Spinal cord (tissue), 10 donors: Measurements from ENCODE around the gene TMEM184B. TPM values are rescaled to one million over a fixed set of nuclear protein-coding genes. Genes with fewer than 3 reads are reported as not detected.

Experiments used
- DNase-seq, 6 donors: peaks; one replicate each; pipeline versions ENCODE4 v3.0.0 to v3.0.0-alpha.2; 2013 to 2015; ENCODE audit warnings: low spot score in 6 of 6, low read depth in 4 of 6
- H3K27ac ChIP-seq: one replicate; pipeline ENCODE4 v1.5.1; 2013; ENCODE audit warnings: low read depth, low read length, control low read depth
- H3K27me3 ChIP-seq: one replicate; pipeline ENCODE4 v1.6.1; 2013; ENCODE audit warnings: low read length; ENCODE audit not compliant: control insufficient read depth, insufficient read depth
- H3K36me3 ChIP-seq: one replicate; pipeline ENCODE4 v1.6.1; 2013; ENCODE audit warnings: low read length; ENCODE audit not compliant: control insufficient read depth, insufficient read depth
- H3K4me1 ChIP-seq: one replicate; pipeline ENCODE4 v1.6.1; 2013; ENCODE audit warnings: low read length; ENCODE audit not compliant: control insufficient read depth, insufficient read depth
- H3K4me3 ChIP-seq: one replicate; pipeline ENCODE4 v1.5.1; 2013; ENCODE audit warnings: low read depth, low read length, control low read depth
- H3K9me3 ChIP-seq: one replicate; pipeline ENCODE4 v1.6.1; 2013; ENCODE audit warnings: low read length; ENCODE audit not compliant: control insufficient read depth, insufficient read depth
- WGBS: methylation state at CpG from one replicate; pipeline ENCODE4 v1.1.5; 2013; ENCODE audit warnings: missing lambda C conversion rate; ENCODE audit not compliant: insufficient coverage; 5-methylcytosine and 5-hydroxymethylcytosine counted together
- polyA plus RNA-seq, 2 donors: library from polyadenylated mRNA; unstranded; fragments of 120-200 nt; gene quantifications; one replicate each; pipeline ENCODE4 v1.2.1, GENCODE V29; 2013; ENCODE audit not compliant: insufficient read length in 2 of 2
- total RNA-seq, 2 donors: library from RNA; depleted of rRNA in 1 of 2; stranded (reverse); fragments of 120-200 nt in 1 of 2; fragments of >200 nt in 1 of 2; gene quantifications; one replicate each; pipeline versions ENCODE4 v1.2.3 to v1.2.4, GENCODE V29; 2013 to 2014
- donor health status: healthy.

Gene TMEM184B
- total and polyA plus RNA-seq, 4 donors, result 15.6 to 85.6 (median 41.5) TPM

DNA sequence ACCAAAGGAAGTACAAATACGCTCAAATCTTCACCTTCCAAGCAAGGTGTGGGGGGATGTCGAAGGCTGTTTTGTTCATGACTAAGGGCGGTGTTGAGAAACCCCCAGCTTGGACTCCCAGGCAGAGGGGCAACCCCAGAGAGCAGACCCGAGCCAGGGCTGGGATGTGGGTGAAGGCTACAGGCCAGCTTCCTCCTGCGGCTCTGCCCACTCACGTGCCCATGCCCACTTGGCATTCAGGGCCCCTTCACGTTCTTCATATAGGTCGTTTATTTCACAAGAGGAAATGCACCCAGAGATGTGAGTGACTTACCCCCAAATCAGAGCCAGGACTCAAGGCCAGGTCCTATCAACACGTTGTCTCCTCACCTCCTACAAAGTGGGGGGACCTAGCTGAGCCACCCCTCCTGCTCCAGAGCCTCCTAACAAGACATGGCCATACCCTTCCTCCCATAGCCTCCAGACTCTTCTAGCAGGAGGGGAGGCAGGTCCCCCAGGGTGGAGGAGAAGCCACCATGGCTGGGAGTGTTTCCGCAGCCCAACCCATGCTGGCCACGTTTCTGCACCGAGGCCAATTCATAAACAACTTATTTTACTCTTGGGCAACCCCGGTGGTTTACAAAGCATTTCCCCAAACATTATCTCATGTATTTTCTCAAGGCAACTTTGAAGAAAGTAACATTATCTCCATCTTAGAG lies 22.0 kb downstream of the TMEM184B start:
- Histone ChIP-seq H3K9me3 (no peaks in the 10 kb centered on the region), H3K36me3 (peaks cover 38% of the 10 kb centered on the region), H3K27ac (no peak overlapping the region), H3K4me3 (no peak overlapping the region), H3K27me3 (no peaks in the 10 kb centered on the region), H3K4me1 (peaks cover 20% of the 10 kb centered on the region)
- DNase-seq, result no peak
- 91% methylated on average over 12 of the region's 13 CpGs for WGBS

DNA sequence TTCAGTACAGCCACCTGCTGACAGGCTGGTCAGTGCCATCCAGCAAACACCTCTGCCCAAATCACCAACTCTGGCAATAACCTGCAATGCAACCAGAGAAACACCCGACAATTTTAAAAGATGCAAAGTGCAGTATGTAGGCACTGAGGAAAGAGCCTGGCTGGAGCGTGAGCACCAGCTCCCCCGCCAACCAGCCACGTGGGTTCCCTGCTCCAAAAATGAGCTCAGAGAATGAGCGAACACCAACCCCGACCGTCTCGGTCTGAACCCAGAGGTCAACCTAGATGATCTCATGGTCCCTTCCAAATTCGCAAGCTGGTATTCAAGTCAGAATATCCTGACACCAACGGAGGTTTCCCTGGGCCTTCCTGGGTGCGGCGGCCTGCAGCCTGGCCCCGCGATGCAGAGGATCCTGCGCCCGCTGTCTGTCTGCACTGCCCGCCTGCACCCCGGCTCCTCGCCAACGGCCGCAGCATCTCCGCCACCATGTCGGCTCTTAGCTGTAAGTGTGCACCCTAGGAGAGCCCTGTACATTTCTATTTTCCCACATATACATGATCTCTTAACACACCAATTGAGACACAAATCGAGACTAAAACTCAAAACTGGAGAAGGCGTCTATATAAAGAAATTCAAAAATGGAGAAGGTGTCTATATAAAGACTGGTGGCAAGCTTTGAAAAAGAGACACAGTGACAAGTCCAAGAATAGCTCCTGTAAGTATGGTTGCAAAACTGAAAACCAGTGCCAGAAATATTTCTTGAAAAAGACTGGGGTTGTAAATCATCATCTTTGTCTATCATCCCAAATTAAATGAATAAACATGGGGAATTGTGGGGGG lies 22.8 kb downstream of the TMEM184B start:
- no peak overlapping the region for H3K27ac ChIP-seq
- 93% methylated on average over 22 of the region's 25 CpGs for WGBS

DNA sequence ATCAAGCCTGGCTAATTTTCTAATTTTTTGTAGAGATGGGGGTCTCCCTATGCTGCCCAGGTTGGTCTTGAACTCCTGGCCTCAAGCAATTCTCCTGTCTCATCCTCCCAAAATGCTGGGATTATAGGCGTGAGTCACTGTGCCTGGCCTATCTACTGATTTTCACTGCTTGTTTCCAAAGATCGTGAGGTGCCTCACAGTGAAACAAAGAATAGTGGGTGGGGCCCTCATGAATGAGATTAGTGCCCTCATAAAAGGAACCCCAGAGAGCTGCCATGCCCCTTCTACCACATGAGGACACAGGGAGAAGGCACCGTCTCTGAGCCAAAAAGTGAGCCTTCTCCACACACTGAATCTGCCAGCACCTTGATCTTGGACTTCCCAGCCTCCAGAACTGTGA lies 23.5 kb downstream of the TMEM184B start:
- no peak overlapping the region for H3K4me3 ChIP-seq
- H3K9me3 ChIP-seq, result no peaks in the 10 kb centered on the region
- H3K27me3 ChIP-seq, result no peaks in the 10 kb centered on the region
- peaks cover 23% of the 10 kb centered on the region for H3K4me1 ChIP-seq
- no peak overlapping the region for H3K27ac ChIP-seq
- H3K36me3 ChIP-seq, result peaks cover 53% of the 10 kb centered on the region
- DNase-seq, result no peak
- 94% methylated on average over 2 of the region's 3 CpGs for WGBS

More for the DNA sequence above, 22.8 kb downstream of the TMEM184B start:
- Histone ChIP-seq H3K9me3 (no peaks in the 10 kb centered on the region), H3K27me3 (no peaks in the 10 kb centered on the region), H3K36me3 (peaks cover 46% of the 10 kb centered on the region), H3K4me3 (no peak overlapping the region), H3K4me1 (peaks cover 21% of the 10 kb centered on the region)
- peak in 1 of 6 donors; percentile 56 for DNase-seq

DNA sequence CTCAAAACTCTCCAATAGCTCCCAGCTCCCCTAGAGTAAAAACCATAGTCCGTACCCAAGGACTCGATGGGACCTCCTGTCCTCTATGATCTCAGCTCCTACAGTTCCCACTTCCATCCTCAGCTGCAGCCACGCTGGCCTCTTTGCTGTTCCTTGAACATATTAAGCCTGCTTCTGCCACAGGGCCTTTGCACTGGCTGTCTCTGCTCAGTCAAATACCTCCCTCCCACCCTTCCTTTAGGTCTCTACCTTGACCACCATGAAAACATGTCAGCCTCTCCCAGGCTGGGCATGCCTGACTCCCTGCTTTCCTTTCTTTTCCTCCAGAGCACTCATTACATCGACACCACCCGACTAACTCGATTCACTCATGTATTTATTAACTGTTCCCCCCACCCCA lies 24.5 kb downstream of the TMEM184B start:
- Histone ChIP-seq H3K27ac (no peak overlapping the region), H3K9me3 (no peaks in the 10 kb centered on the region), H3K36me3 (peaks cover 62% of the 10 kb centered on the region), H3K4me1 (peaks cover 33% of the 10 kb centered on the region), H3K4me3 (no peak overlapping the region), H3K27me3 (no peaks in the 10 kb centered on the region)
- WGBS, result 100% methylated on average over 6 of the region's 6 CpGs
- DNase-seq, result no peak

DNA sequence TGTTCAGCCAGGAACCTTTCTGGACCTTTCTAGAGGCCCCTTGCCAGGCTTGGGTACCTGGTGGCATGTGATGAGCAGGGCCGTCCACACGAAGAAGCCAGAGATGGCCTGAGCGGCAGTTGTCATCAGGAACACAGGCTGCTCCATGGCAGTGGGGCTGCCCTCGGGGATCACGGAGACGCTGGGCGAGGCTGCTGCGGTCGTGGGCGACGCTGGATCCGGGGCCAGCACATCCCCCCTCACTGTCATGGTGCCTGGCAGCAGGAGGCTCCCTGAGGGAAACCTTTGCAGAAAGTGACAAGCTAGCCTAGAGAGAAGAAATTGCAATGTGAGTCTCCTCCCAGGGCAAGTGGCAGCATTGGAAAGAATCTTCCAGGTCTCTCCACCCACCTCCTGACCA lies 25.1 kb downstream of the TMEM184B start:
- Histone ChIP-seq H3K4me1 (peaks cover 39% of the 10 kb centered on the region), H3K9me3 (no peaks in the 10 kb centered on the region), H3K27ac (no peak overlapping the region), H3K27me3 (no peaks in the 10 kb centered on the region), H3K4me3 (no peak overlapping the region), H3K36me3 (peaks cover 66% of the 10 kb centered on the region)
- DNase-seq, result no peak
- 83% methylated on average over 12 of the region's 12 CpGs for WGBS

DNA sequence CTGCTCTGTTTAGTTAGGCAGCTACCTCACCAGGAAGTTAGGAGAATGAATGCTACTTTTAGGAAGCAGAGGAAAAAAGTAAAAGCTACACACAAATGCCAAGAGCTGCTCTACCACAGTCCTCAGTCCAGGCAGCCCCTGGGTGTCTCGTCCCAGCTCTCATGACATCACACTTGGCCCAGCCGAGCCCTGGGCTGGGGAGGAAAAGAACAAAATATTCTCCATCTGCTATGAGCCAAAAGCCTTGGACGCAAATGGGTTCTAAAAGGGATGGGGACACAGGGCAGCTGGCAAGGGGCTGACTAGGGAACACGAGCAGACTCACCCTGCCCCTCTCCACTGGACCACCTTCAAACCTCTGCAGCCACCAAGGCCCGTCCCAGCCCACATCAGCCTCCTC lies 26.1 kb downstream of the TMEM184B start:
- Histone ChIP-seq H3K4me1 (peaks cover 46% of the 10 kb centered on the region), H3K9me3 (no peaks in the 10 kb centered on the region), H3K27ac (peak overlapping the region; percentile 42), H3K27me3 (no peaks in the 10 kb centered on the region), H3K4me3 (no peak overlapping the region), H3K36me3 (peaks cover 64% of the 10 kb centered on the region)
- WGBS, result 52% methylated on average over 5 of the region's 5 CpGs
- peak in 1 of 6 donors; percentile 64 for DNase-seq

DNA sequence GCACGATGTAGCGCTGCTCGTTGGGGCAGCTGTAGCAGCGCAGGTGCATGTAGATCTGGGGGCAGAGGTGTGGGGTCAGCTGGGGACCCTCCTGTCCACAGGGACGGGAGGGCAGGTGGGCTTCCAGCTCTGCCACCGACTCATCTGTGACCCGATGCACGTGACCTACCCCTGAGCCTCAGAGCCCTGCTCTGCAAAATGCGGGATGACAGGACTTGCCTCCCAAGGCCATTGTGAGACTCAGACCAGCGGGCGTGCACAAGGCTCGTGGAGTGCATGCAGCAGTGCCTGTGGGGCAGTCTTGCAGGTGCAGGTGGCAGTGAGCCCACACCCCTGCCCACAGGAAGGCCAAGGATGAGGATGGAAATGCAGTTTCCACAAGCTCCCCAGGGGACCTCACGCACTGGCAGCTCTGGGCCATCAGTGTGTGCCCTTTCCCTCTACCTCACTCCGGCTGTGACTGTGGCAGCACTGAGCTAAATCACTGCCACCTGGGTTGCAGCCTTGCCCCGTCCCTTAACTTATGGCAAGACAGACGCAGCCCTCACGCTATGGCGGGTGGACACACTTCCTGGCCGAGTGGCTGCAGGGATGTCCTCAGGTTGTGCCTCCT lies 26.7 kb downstream of the TMEM184B start:
- Histone ChIP-seq H3K27ac (peak overlapping the region; percentile 42), H3K4me3 (no peak overlapping the region), H3K9me3 (no peaks in the 10 kb centered on the region), H3K4me1 (peaks cover 45% of the 10 kb centered on the region), H3K27me3 (no peaks in the 10 kb centered on the region), H3K36me3 (peaks cover 62% of the 10 kb centered on the region)
- DNase-seq, result no peak
- 82% methylated on average over 19 of the region's 19 CpGs for WGBS

DNA sequence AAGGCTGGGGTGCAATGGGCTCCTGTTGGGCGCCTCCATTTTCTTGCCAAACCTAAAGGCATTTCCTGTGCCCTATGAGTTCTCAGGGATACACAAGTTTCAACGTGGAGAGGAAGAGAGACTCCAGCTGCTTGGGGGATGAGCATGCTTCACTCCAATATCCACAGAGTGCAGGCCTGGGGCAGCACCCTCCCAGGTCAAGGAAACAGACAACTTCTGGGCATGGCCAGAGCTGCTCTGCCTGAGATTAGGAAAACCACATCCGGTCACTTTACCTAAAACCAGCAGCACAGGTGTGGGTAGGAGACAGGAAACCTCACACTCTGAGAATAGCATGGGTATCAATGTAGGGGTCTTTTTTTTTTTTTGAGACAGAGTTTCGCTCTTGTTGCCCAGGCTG lies 28.7 kb downstream of the TMEM184B start:
- 89% methylated on average over 1 of the region's 4 CpGs for WGBS
- H3K4me3 ChIP-seq, result no peak overlapping the region
- no peaks in the 10 kb centered on the region for H3K9me3 ChIP-seq
- no peaks in the 10 kb centered on the region for H3K27me3 ChIP-seq
- H3K4me1 ChIP-seq, result peaks cover 62% of the 10 kb centered on the region
- H3K36me3 ChIP-seq, result peaks cover 62% of the 10 kb centered on the region
- no peak overlapping the region for H3K27ac ChIP-seq
- DNase-seq, result no peak

DNA sequence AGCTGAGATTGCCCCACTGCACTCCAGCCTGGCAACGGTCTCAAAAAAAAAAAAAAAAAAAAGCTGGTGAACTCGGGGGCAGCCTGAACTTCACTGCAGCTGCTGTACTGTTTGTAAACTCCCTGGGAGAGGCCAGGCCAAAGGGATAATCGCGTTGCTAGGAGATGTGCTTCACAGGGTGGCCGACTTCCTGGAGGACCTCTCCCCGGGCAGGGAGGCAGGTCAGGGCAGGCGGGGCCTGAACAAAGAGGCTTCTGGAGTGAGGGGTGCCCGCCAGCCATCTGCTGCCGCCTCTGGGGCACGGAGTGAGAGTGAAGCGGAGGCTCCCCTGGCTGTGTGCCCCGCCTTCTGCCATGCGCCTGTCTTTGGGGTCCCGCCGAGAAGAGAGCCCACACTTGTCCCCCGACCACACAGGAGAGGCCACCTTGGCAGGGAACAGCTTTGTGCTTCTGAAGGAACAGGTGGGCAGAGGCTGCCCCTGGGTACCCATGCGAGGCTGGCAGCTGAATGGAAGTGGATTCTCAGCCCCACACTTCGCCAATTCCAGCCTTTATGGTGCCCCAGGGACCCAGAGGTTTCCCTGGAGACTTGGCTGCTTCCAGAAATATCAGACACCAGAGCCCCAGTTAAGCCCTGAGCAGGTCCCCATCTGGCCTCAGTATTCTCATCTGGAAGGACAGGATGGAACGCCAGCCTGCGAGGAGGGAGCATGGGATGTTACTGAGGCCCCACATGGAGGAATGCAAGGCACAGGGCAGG lies 29.6 kb downstream of the TMEM184B start:
- Histone ChIP-seq H3K4me1 (peaks cover 71% of the 10 kb centered on the region), H3K27me3 (no peaks in the 10 kb centered on the region), H3K27ac (peak overlapping the region; percentile 77), H3K9me3 (no peaks in the 10 kb centered on the region), H3K4me3 (no peak overlapping the region), H3K36me3 (peaks cover 71% of the 10 kb centered on the region)
- peak; percentile 21 to 87 (median 62) for DNase-seq
- WGBS, result 19% methylated on average over 18 of the region's 20 CpGs
